GM19099 (cell line): Measurements from ENCODE around the gene JARID2.

Source experiments
- POLR2A ChIP-seq: IDR thresholded peaks from 3 replicates; pipeline ENCODE4 v1.6.1; 2011; ENCODE audit warnings: low read depth; ENCODE audit not compliant: insufficient read length; ENCODE audit errors: extremely low read depth

JARID2 gene

GRCh38 chr6:15551798-15552197 is 305.9 kb downstream of the JARID2 start:
- TF ChIP-seq POLR2A: no peak

GRCh38 chr6:15553031-15553430 is 307.2 kb downstream of the JARID2 start:
- no peak for TF ChIP-seq POLR2A

DNA sequence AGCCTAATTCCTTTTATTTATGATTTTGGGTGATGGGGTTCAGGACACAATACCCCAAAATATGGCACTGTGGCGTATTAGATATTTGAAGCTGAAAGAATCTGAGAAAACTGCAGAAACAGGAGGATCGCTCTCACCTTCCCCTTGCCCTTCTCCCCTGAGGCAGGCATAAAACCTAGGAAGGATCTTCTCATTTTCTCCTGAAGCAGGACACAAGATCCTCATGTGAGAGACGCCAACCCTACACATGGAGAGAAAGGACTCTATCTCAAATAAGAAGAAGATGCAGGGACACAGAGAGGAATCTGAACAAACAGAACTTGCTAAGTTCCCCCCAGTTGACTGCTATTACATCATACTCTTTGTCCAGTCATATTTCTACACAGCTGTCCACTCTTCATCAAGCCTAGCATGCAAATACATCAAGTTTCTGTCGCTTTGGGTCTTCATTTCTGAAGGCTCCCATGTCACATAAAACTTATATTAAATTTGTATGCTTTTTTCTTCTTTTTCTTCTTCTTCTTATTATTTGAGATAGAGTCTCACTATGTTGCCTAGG is 307.9 kb downstream of the JARID2 start:
- TF ChIP-seq POLR2A: no peak

- TF ChIP-seq POLR2A: no peak
Measured at GRCh38 chr6:15554728-15555100, 308.8 kb downstream of the JARID2 start.

GRCh38 chr6:15555101-15556038 is 309.5 kb downstream of the JARID2 start:
- no peak for TF ChIP-seq POLR2A

DNA sequence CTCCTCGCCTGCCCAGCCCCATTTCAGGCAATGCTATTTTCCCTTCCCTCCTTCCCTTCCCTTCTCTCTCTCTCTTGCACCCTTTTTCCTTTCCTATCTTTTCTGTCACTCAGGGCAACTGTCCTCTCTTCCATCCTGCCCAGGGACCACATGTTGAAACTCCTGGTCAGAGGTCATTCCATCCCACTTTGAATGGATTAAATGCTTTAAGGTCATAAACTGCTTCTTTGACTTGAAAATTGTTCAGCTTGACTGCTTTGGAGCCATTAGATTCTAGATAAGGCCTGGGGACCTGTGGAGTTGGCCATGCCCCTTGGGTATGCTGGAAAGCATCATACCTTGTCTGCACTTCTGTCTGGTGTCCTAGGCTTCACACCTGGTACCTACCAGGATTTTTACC is 310.8 kb downstream of the JARID2 start:
- no peak for TF ChIP-seq POLR2A

DNA sequence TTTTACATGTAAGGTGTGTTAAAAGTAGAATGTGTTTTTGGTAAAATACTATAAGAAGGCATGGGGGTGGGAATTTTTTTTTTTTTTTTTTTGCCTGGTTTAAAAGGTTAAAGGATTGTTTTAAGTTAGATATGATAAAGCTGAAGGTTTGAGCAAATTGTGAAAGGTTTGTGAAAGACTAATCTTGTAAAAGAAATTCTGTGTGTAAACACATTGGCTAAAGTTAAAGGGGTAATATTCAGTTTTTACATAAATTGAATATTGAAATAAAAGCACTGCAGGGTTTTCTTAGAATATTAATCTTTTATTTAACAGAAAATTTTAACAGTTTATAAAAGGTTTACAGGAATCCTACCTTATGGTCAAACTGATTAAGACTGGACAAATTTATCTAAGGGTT is 311.3 kb downstream of the JARID2 start:
- TF ChIP-seq POLR2A: no peak

- TF ChIP-seq POLR2A: no peak
Measured at GRCh38 chr6:15560713-15561112, 314.8 kb downstream of the JARID2 start.

DNA sequence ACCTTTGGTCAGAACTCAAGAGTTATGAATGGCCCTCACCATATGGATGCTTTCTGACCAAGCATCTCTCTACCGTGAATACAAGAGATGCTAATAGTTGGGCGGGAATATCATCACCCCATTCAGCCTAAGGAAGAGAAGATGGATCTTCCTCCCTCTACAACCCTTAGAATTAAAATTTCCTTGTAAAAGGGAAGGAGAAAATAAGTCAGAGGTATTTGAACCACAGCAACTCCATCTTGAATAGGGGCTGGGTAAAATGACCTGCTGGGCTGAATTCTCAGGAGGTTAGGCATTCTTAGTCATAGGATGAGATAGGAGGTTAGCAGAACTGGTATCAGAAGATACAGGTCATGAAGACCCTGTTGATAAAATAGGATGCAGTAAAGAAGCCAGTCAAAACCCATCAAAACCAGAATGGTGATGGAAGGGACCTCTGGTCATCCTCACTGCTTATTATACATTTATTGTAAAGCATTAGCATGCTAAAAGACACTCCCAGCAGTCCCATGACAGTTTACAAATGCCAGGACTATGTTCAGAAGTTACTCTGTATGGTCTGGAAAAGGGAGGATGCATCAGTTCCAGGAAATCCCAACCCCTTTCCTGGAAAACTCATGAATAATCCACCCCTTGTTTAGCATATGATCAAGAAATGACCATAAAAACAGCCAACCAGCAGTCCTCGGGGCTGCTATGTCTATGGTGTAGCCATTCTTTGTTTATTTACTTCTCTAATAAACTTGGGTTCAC is 315.8 kb downstream of the JARID2 start:
- TF ChIP-seq POLR2A: no peak

DNA sequence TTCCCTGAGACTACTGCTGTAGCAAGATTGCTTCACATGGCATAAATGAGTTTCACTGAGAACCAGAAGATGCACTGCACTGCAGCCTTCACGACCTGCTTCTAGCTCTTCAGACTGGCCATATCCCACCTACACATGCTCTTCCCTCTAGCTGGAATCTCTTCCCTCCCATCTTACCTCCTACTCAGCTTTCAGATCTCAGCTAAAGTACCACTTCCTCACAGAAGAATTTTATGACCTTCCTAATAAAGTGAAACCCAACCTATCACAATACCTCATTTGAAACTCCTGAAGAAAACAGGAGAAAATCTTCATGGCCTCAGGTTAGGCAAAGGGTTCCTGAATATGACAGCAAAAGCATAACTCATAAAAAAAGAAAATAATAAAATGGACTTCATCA is 317.1 kb downstream of the JARID2 start:
- no peak for TF ChIP-seq POLR2A

GRCh38 chr6:15569035-15569995 is 323.4 kb downstream of the JARID2 start:
- TF ChIP-seq POLR2A: no peak

DNA sequence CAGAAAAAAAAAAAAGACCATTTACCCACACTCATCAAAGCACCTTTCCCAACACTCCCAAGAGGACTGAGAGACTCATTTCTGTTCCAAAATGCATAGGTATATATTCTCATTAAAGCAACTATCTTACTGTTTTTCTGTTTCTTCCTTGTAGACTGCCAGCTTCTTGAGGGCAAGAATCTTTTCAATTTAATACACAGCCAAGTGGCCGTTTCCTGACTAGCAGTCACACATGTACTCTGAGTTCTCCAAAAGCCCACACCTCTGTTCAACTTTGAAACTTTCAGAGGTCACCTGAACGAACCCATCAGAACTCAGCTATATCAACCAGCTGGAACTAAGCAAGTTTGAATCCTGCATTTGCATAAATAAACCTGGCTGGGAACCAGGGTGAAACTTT is 324.3 kb downstream of the JARID2 start:
- TF ChIP-seq POLR2A: no peak
